HG03039 (cell line): Measurements from ENCODE around the gene ARSG.

Experiments
- ATAC-seq: cut with Tn5 transposase; IDR thresholded peaks from one replicate; pipeline ENCODE4 v1.9.1; 2021; ENCODE audit warnings: mild to moderate bottlenecking, moderate library complexity; ENCODE audit not compliant: unreplicated experiment

Gene ARSG

GRCh38 chr17:68462381-68463210, 171.3 kb downstream of the ARSG start:
- peak; percentile 29 for ATAC-seq

GRCh38 chr17:68463211-68464019, 172.1 kb downstream of the ARSG start:
- ATAC-seq = no peak

GRCh38 chr17:68468334-68468733, 177.0 kb downstream of the ARSG start:
- ATAC-seq = no peak

- no peak for ATAC-seq
These were observed 177.5 kb downstream of the ARSG start for GRCh38 chr17:68468788-68469187.
